Measurements from ENCODE around the gene HDDC2. TPM values are rescaled to one million over a fixed set of nuclear protein-coding genes. Genes with fewer than 3 reads are reported as not detected.

The HDDC2 gene
- total RNA-seq, 2 experiments from 2014 or later = 75.1 to 119 TPM

DNA sequence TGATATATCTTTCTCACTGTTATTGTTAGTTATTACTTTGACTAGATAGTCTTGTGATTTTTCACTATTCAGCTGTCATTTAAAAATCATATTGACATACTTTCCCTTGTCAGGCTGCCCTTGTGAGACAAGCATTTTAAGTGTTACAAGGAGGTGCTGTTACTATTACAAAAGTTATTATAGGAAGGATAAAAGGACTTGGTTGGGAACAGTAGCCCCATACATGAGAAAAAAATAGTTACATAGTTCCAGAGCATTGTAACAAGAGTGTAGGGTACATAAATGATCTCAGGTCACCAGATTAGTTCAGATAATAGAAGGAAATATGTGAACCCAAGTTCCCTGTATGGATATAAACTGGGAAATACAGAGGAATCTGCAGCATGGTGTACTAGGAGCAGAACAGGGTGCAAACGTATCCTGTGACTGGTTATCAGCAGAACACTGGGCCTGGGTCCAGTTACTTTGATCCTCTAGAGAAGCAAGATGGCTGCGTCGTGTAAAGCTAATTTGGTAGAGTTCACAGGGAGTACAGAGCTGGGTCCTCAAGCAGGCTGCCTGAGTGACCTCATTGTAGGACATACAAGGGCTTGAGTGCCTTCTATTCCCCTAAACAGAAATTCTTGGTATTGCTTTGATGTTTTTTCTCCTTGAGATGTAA, 38.5 kb upstream of the HDDC2 start:
- no peak overlapping the region for H3K4me2 ChIP-seq (ENCODE audit: low read length)
- H3K79me2 ChIP-seq (ENCODE audit: insufficient read depth, low read depth, low read length) = no peaks in the 10 kb centered on the region
- POLR2A ChIA-PET = interaction anchor here (1.1 to 2.2 kb wide), 2 partner anchors 8 to 9 kb away, joined by 4 to 7 read pairs; no protein-coding TSS in a partner anchor
- BruUV-seq (replicated peaks) = no TSS peak
- H3K4me3 ChIP-seq (ENCODE audit: low read depth, low read length, poor library complexity, severe bottlenecking) = no peak overlapping the region
- H3K9me2 ChIP-seq (ENCODE audit: insufficient read depth, low read length) = no peaks in the 10 kb centered on the region
- no peak for TF ChIP-seq EZH2phosphoT487 (IDR thresholded peaks at IDR 0.05; ENCODE audit: borderline replicate concordance, low read depth, low read length)
- TF ChIP-seq, protein P1, sequence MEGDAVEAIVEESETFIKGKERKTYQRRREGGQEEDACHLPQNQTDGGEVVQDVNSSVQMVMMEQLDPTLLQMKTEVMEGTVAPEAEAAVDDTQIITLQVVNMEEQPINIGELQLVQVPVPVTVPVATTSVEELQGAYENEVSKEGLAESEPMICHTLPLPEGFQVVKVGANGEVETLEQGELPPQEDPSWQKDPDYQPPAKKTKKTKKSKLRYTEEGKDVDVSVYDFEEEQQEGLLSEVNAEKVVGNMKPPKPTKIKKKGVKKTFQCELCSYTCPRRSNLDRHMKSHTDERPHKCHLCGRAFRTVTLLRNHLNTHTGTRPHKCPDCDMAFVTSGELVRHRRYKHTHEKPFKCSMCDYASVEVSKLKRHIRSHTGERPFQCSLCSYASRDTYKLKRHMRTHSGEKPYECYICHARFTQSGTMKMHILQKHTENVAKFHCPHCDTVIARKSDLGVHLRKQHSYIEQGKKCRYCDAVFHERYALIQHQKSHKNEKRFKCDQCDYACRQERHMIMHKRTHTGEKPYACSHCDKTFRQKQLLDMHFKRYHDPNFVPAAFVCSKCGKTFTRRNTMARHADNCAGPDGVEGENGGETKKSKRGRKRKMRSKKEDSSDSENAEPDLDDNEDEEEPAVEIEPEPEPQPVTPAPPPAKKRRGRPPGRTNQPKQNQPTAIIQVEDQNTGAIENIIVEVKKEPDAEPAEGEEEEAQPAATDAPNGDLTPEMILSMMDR (conservative IDR thresholded peaks at IDR 0.05; ENCODE audit: low read length) = no peak
- no peaks in the 10 kb centered on the region for H4K20me1 ChIP-seq (ENCODE audit: insufficient read depth, low read length)
- peaks cover 1% of the 10 kb centered on the region for H3K4me1 ChIP-seq (ENCODE audit: insufficient read depth, low read length, poor library complexity, severe bottlenecking)
- H3K36me3 ChIP-seq (ENCODE audit: insufficient read depth, low read length) = no peaks in the 10 kb centered on the region
- no peak overlapping the region for H2AFZ ChIP-seq (ENCODE audit: low read length)
- H3K27ac ChIP-seq (ENCODE audit: low read depth, low read length, poor library complexity, severe bottlenecking) = no peak overlapping the region
- no peak for DNase-seq (ENCODE audit: low spot score)
- CTCF ChIA-PET (ENCODE audit: unreplicated experiment) = no interaction called here
- H3K9me3 ChIP-seq (ENCODE audit: low read length) = no peaks in the 10 kb centered on the region
- intact Hi-C loops (cut with micrococcal nuclease; ENCODE audit: unreplicated experiment) = no loop called here

DNA sequence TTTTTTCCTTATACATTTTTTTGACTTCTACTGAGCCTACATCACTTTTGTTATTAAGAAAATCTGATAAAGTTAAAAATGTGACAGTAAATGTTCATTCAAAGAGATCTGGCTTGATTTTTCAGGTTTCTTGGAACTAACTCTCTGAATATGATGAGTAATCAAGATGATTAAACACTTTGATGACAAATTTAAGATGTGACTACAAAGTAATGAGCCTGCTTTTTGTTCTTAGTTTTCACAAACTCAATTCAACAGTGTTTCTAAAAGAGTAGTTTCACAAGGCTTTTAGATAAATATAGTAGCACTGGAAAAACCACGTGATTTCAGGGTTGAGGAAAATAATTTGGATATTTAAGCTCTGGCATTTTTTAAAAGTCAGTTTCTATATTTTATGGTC, 37.9 kb upstream of the HDDC2 start:
- DNase-seq (ENCODE audit: low spot score) = no peak
- Histone ChIP-seq H3K4me2 (ENCODE audit: low read length) (no peak overlapping the region), H3K27ac (ENCODE audit: low read depth, low read length, poor library complexity, severe bottlenecking) (no peak overlapping the region), H3K9me2 (ENCODE audit: insufficient read depth, low read length) (no peaks in the 10 kb centered on the region), H3K9me3 (ENCODE audit: low read length) (no peaks in the 10 kb centered on the region), H3K79me2 (ENCODE audit: insufficient read depth, low read depth, low read length) (no peaks in the 10 kb centered on the region), H3K4me3 (ENCODE audit: low read depth, low read length, poor library complexity, severe bottlenecking) (no peak overlapping the region), H2AFZ (ENCODE audit: low read length) (no peak overlapping the region), H3K4me1 (ENCODE audit: insufficient read depth, low read length, poor library complexity, severe bottlenecking) (no peaks in the 10 kb centered on the region), H4K20me1 (ENCODE audit: insufficient read depth, low read length) (no peaks in the 10 kb centered on the region), H3K36me3 (ENCODE audit: insufficient read depth, low read length) (no peaks in the 10 kb centered on the region)
- ChIA-PET CTCF (ENCODE audit: unreplicated experiment) (no interaction called here), POLR2A (interaction anchor here (1.1 kb wide), 1 partner anchor 10 kb away, joined by 4 read pairs; no protein-coding TSS in a partner anchor)
- intact Hi-C loops (cut with micrococcal nuclease; ENCODE audit: unreplicated experiment) = no loop called here
- no TSS peak for BruUV-seq (replicated peaks)
- TF ChIP-seq EZH2phosphoT487 (IDR thresholded peaks at IDR 0.05; ENCODE audit: borderline replicate concordance, low read depth, low read length) = no peak
- TF ChIP-seq, protein P1 (conservative IDR thresholded peaks at IDR 0.05; ENCODE audit: low read length) = no peak

DNA sequence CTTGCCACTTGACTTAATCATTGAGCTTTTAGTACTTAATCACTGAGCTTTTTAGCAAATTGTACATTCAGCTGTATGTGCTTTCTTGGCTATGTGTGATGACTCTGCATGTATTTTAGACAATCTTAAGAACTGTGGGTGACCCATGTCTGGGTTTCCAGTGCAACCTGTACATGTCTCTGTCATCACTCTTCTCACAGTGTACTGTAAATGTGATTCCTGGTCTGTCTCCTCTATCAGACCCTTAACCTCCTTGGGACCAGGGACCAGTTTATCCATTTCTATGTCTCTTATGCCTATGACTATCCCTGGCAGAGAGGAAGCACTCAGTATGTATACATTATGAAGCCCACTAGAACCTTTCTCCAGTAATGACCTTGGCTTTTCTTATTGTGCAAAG, 36.6 kb upstream of the HDDC2 start:
- TF ChIP-seq, protein P1 (conservative IDR thresholded peaks at IDR 0.05; ENCODE audit: low read length) = no peak
- TF ChIP-seq EZH2phosphoT487 (IDR thresholded peaks at IDR 0.05; ENCODE audit: borderline replicate concordance, low read depth, low read length) = no peak
- Histone ChIP-seq H3K36me3 (ENCODE audit: insufficient read depth, low read length) (no peaks in the 10 kb centered on the region), H2AFZ (ENCODE audit: low read length) (no peak overlapping the region), H3K9me3 (ENCODE audit: low read length) (no peaks in the 10 kb centered on the region), H3K27ac (ENCODE audit: low read depth, low read length, poor library complexity, severe bottlenecking) (no peak overlapping the region), H3K79me2 (ENCODE audit: insufficient read depth, low read depth, low read length) (no peaks in the 10 kb centered on the region), H3K4me2 (ENCODE audit: low read length) (no peak overlapping the region), H3K4me1 (ENCODE audit: insufficient read depth, low read length, poor library complexity, severe bottlenecking) (no peaks in the 10 kb centered on the region), H3K9me2 (ENCODE audit: insufficient read depth, low read length) (no peaks in the 10 kb centered on the region), H3K4me3 (ENCODE audit: low read depth, low read length, poor library complexity, severe bottlenecking) (no peak overlapping the region), H4K20me1 (ENCODE audit: insufficient read depth, low read length) (no peaks in the 10 kb centered on the region)
- DNase-seq (ENCODE audit: low spot score) = no peak
- intact Hi-C loops (cut with micrococcal nuclease; ENCODE audit: unreplicated experiment) = no loop called here
- ChIA-PET CTCF (ENCODE audit: unreplicated experiment) (no interaction called here), POLR2A (interaction anchor here (1.0 to 1.5 kb wide), 3 partner anchors 9 to 15 kb away, joined by 3 to 4 read pairs (median 3); no protein-coding TSS in a partner anchor)
- no TSS peak for BruUV-seq (replicated peaks)
